ENCODE measurements around the gene LCLAT1.

Gene LCLAT1

DNA sequence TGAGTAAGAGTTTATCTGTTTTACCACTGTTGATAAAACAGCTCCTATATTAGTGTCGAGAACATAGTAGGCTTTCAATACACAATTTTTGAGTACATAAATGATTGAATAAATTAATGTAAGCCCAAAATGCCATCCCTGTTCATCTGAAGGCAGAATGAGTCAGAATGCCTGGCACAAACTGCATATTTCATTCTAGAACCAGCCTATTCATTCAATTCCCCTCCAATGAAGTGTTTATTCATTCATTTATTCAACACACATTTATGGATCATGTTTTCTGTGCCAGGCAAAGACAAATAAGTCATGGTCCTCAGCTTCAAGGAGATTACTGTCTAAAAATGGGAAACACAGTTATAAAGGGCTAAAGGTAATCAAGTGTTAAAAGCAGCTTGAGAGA lies 22.8 kb upstream of the LCLAT1 start:
- no peak for DNase-seq

- DNase-seq = no peak
These were observed 21.7 kb upstream of the LCLAT1 start for GRCh38 chr2:30425326-30425725.

DNA sequence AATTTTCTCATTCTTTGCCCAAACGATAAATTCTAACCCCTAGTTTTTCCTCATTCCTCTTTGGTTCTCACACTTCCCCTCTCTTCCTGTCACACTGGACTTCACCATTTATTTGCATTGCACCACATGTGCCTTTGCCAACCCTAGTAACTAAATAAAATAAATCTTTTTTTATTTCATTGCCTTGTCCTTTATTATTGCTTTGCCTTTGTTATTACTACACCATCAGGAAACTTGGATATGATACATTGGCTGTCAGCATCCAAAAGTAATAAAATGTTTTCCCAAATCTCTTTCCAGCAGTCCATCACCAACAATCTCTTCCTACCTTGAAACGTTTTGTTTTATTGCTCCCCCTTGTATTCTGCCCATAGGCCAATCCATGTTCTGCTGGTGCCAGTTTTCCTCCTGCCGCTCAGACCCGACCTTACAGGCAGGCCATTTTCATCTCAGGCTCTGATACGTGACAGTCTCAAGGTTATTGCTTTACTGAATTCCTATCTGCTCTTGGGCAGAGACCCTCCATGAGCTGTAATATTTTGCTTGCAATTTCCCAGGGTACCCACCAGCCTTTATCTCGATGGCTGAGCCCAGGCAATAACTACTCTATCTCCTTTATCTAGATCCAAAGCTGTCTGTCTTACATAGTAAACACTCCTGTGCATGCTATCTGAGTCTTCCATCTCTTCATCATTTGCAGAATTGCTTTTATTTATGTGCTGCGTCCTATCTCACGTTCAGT lies 19.3 kb upstream of the LCLAT1 start:
- DNase-seq = no peak

GRCh38 chr2:30428348-30428662 lies 18.7 kb upstream of the LCLAT1 start:
- no peak for DNase-seq

DNA sequence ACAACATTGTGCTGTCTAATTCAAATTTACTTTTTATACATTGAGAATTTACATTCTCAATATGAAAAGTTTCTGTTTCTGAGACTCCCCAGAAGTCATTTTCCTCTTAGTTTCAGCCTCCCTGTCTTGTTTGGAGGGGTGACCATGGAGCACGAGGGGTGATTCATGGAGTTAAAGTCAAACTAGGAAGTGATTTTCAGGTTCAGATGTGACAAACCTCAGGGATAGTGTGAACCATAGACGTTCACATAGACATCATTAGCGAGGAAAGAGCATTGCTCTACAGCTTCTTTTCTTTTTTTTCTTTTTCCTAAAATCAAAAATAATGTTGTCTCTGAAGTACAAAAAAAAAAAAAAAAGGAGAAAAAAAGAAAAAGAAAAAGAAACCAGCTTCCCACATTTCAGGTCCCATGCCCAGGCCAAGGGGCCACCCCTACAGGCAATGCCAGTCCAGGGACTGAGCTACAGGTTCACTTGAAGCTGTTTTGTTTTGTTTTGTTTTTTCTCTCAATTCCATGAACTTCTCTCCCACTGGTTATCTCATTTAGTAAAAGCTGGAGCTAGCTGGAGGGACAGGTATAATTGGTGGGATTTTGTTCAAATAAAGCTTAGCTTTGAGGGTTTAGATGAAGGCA lies 18.1 kb upstream of the LCLAT1 start:
- no peak for DNase-seq

GRCh38 chr2:30433541-30434299 lies 13.3 kb upstream of the LCLAT1 start:
- DNase-seq = no peak

DNA sequence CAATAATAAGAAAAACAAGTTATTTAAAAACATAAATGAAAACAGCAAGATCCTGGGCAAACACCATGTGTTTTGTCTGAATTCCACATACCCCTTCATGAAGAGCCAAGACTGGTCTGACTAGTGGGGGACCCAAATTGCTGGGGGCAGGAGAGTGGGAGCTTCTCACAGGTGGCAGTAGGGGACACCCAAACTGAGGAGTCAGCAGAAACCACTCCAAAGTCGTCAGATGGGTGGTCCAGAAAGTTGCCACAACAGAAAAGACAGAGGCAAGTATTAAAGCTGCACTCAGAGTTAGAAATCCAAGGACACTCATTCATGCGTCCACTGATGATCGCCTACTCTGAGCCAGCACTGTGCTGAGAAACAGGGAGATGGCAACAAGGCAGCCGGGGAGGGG lies 12.3 kb upstream of the LCLAT1 start:
- no peak for DNase-seq

GRCh38 chr2:30436859-30437435 lies 10.1 kb upstream of the LCLAT1 start:
- no peak for DNase-seq

GRCh38 chr2:30437809-30438548 lies 9.1 kb upstream of the LCLAT1 start:
- no peak for DNase-seq

DNA sequence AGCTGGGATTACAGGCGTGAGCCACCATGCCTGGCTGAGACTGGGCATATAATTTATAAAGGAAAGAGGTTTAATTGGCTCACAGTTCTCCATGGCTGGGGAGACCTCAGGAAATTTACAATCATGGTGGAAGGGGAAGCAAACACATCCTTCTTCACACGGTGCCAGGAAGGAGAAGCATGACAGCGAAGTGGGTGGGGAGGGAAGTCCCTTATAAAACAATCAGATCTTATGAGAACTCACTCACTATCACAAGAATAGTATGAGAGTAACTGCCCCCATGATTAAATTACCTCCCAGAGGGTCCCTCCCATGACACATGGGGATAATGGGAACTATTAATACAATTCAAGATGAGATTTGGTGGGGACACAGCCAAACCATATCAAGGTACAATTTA lies 7.8 kb upstream of the LCLAT1 start:
- DNase-seq = no peak

GRCh38 chr2:30439879-30440278 lies 7.2 kb upstream of the LCLAT1 start:
- no peak for DNase-seq

GRCh38 chr2:30441023-30441422 lies 6.0 kb upstream of the LCLAT1 start:
- DNase-seq = no peak

DNA sequence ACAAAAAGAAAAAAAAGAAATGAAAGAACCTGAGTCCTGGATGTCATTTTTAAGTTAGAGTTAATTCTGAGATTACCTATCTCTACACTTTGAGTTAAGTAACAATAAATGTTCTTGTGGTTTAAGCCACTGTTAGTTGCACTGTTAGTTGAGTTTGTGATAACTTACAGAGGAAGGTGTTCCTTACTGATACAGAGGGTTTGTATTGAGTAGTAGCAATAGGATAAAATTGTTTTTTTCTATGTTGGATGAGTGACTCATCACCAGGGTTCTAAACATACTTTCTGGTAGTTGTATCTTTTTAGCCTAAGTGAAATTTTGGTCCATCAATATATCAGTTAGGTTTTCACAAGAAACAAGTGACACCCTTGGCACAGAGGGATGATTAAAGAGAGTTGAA lies 4.0 kb upstream of the LCLAT1 start:
- DNase-seq = no peak

- DNase-seq = no peak
These were observed 2.8 kb upstream of the LCLAT1 start for GRCh38 chr2:30444273-30444672.

- DNase-seq = no peak
These were observed 1.7 kb upstream of the LCLAT1 start for GRCh38 chr2:30445266-30445821.

GRCh38 chr2:30446602-30447148 lies 371 bp upstream of the LCLAT1 start:
- no peak for DNase-seq

GRCh38 chr2:30448308-30448707 lies 1.3 kb downstream of the LCLAT1 start:
- no peak for DNase-seq

DNA sequence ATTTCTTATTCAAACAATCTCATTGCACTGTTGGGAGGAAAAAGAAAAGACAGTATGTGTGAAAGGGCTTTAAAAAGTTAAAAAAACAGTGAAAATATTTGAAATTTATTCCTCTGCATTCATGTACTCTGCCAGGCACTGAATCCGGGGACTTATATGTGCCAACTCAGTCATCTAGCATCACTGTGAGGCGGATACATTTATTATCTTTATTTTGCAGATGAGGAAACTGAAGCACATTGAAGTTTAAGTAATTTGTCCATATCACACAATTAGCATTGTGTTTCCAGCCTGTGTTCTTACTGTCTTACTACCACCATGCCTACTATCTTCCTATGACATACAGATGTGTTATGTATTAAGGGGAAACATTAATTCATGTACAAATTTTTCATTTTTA lies 1.8 kb downstream of the LCLAT1 start:
- DNase-seq = no peak

GRCh38 chr2:30450025-30450424 lies 3.0 kb downstream of the LCLAT1 start:
- DNase-seq = no peak

GRCh38 chr2:30453498-30453897 lies 6.5 kb downstream of the LCLAT1 start:
- DNase-seq = no peak

DNA sequence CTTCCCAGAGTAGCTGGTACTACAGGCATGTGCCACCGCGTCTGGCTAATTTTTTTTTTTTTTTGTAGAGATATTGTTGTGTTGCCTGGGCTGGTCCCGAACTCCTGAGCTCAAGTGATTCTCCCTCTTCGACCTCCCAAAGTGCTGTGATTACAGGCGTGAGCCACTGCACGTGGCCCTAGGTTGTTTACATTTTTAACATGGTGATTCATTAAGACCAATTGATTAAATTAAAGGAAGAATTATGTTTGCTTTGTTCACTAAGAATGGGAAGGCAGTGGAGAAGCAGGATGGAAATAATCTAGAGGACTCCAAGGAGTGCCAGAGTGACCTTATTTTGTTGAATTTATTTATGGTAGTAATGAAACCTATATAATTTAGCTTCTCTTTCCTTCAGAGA lies 7.5 kb downstream of the LCLAT1 start:
- DNase-seq = no peak

- no peak for DNase-seq
These were observed 8.2 kb downstream of the LCLAT1 start for GRCh38 chr2:30455114-30455738.

All from effector CD8-positive, alpha-beta T cell (primary cell).